WTC11 (cell line): ENCODE data around the gene FABP1.

ENCODE experiments used
- CREB1 ChIP-seq: sonication (generic); formaldehyde crosslinking; IDR thresholded peaks from 2 replicates; pipeline ENCODE4 v1.8.0; 2023; ENCODE audit warnings: mild to moderate bottlenecking, missing genetic modification reagents
- IRF2 ChIP-seq: sonication (generic); formaldehyde crosslinking; IDR thresholded peaks from 2 replicates; pipeline ENCODE4 v1.8.0; 2022; ENCODE audit warnings: low read depth, missing genetic modification reagents, borderline replicate concordance
- NR3C1 ChIP-seq: sonication (generic); formaldehyde crosslinking; conservative IDR thresholded peaks from 2 replicates; pipeline ENCODE4 v1.8.1; 2023; ENCODE audit warnings: low read depth, mild to moderate bottlenecking, missing genetic modification reagents
- SMAD4 ChIP-seq: sonication (generic); formaldehyde crosslinking; IDR thresholded peaks from 2 replicates; pipeline ENCODE4 v1.8.0; 2022; ENCODE audit warnings: mild to moderate bottlenecking, missing genetic modification reagents
- ZNF416 ChIP-seq: fragments of 250-450 bp; sonication (Bioruptor Pico); IDR thresholded peaks from 2 replicates; pipeline ENCODE4 v1.9.0; 2021; ENCODE audit warnings: mild to moderate bottlenecking, inconsistent platforms
- TF ChIP-seq, protein P1 (sequence below): fragments of 200-600 bp; IDR thresholded peaks from 2 replicates; pipeline ENCODE4 v1.8.0; 2022; ENCODE audit warnings: antibody characterized with exemption
- TF ChIP-seq, protein P2 (sequence below): sonication (generic); formaldehyde crosslinking; IDR thresholded peaks from 2 replicates; pipeline ENCODE4 v1.8.1; 2023; ENCODE audit warnings: mild to moderate bottlenecking, missing genetic modification reagents
- TF ChIP-seq, protein P3 (sequence below): fragments of 250-450 bp; sonication (Bioruptor Pico); IDR thresholded peaks from 2 replicates; pipeline ENCODE4 v1.9.0; 2021; ENCODE audit warnings: mild to moderate bottlenecking
- TF ChIP-seq, protein P4 (sequence below): sonication (generic); formaldehyde crosslinking; IDR thresholded peaks from 2 replicates; pipeline ENCODE4 v1.8.1; 2022; ENCODE audit warnings: missing genetic modification reagents, borderline replicate concordance

DNA sequence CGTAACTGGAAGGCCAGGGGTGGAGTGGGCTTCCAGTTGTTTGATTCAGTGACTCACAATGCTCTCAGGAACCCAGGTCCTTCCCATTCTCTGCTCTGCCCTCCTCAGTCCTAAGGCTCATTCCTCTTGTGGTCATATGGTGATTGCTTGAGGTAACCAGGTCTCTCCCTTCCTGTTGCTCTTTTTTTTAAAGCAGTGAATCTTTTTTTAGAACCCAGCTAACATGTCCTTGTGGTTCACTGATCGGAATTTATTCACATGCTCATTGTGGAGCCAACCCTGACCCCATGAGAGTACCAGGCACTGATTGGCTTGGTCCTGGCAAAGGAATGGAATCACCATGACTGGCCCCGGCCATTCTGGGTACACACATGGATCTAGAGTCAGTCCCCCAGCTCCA lies 49.7 kb upstream of the FABP1 start:
- TF ChIP-seq, protein P1, sequence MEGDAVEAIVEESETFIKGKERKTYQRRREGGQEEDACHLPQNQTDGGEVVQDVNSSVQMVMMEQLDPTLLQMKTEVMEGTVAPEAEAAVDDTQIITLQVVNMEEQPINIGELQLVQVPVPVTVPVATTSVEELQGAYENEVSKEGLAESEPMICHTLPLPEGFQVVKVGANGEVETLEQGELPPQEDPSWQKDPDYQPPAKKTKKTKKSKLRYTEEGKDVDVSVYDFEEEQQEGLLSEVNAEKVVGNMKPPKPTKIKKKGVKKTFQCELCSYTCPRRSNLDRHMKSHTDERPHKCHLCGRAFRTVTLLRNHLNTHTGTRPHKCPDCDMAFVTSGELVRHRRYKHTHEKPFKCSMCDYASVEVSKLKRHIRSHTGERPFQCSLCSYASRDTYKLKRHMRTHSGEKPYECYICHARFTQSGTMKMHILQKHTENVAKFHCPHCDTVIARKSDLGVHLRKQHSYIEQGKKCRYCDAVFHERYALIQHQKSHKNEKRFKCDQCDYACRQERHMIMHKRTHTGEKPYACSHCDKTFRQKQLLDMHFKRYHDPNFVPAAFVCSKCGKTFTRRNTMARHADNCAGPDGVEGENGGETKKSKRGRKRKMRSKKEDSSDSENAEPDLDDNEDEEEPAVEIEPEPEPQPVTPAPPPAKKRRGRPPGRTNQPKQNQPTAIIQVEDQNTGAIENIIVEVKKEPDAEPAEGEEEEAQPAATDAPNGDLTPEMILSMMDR: no peak
- TF ChIP-seq, protein P2, sequence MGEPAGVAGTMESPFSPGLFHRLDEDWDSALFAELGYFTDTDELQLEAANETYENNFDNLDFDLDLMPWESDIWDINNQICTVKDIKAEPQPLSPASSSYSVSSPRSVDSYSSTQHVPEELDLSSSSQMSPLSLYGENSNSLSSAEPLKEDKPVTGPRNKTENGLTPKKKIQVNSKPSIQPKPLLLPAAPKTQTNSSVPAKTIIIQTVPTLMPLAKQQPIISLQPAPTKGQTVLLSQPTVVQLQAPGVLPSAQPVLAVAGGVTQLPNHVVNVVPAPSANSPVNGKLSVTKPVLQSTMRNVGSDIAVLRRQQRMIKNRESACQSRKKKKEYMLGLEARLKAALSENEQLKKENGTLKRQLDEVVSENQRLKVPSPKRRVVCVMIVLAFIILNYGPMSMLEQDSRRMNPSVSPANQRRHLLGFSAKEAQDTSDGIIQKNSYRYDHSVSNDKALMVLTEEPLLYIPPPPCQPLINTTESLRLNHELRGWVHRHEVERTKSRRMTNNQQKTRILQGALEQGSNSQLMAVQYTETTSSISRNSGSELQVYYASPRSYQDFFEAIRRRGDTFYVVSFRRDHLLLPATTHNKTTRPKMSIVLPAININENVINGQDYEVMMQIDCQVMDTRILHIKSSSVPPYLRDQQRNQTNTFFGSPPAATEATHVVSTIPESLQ: no peak
- TF ChIP-seq, protein P3, sequence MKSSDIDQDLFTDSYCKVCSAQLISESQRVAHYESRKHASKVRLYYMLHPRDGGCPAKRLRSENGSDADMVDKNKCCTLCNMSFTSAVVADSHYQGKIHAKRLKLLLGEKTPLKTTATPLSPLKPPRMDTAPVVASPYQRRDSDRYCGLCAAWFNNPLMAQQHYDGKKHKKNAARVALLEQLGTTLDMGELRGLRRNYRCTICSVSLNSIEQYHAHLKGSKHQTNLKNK (CRISPR knock-in tag): no peak
- TF ChIP-seq, protein P4, sequence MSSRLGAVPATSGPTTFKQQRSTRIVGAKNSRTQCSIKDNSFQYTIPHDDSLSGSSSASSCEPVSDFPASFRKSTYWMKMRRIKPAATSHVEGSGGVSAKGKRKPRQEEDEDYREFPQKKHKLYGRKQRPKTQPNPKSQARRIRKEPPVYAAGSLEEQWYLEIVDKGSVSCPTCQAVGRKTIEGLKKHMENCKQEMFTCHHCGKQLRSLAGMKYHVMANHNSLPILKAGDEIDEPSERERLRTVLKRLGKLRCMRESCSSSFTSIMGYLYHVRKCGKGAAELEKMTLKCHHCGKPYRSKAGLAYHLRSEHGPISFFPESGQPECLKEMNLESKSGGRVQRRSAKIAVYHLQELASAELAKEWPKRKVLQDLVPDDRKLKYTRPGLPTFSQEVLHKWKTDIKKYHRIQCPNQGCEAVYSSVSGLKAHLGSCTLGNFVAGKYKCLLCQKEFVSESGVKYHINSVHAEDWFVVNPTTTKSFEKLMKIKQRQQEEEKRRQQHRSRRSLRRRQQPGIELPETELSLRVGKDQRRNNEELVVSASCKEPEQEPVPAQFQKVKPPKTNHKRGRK: no peak
- TF ChIP-seq IRF2 (no peak), NR3C1 (CRISPR knock-in tag) (no peak), ZNF416 (CRISPR knock-in tag) (no peak), SMAD4 (CRISPR knock-in tag) (no peak), CREB1 (CRISPR knock-in tag) (no peak)
